NT2/D1 (cell line): Measurements from ENCODE around the gene BAAT.

ENCODE experiments used
- SUZ12 ChIP-seq: IDR thresholded peaks from 2 replicates; pipeline ENCODE4 v1.6.1; 2011; ENCODE audit not compliant: insufficient read length, insufficient read depth; ENCODE audit errors: extremely low read depth
- YY1 ChIP-seq: IDR thresholded peaks from 2 replicates; pipeline ENCODE4 v1.6.1; 2011; ENCODE audit not compliant: insufficient read length, insufficient read depth
- ZNF274 ChIP-seq: IDR thresholded peaks from 2 replicates; pipeline ENCODE4 v1.6.1; 2011; ENCODE audit warnings: mild to moderate bottlenecking, low read depth, low read length

- TF ChIP-seq SUZ12 (no peak), ZNF274 (no peak), YY1 (no peak)
These were observed 32.6 kb upstream of the BAAT start for GRCh38 chr9:101417389-101417788.
